HepG2 (cell line): ENCODE results near the gene ZBTB46. TPM values are rescaled to one million over a fixed set of nuclear protein-coding genes. Genes with fewer than 3 reads are reported as not detected.

Source experiments
- ELF1 ChIP-seq: sonication (generic); formaldehyde crosslinking; IDR thresholded peaks from 2 replicates; pipeline ENCODE4 v1.4.0; 2020; ENCODE audit warnings: missing genetic modification reagents
- FOXA1 ChIP-seq, 2 experiments: fragments of 450-650 bp in 1 of 2; sonication (generic) in 1 of 2; formaldehyde crosslinking in 1 of 2; IDR thresholded peaks; 2 replicates each; pipeline versions ENCODE4 v1.4.0 to v1.6.1; 2016 to 2020; ENCODE audit warnings: missing genetic modification reagents in 1 of 2
- FOXP1 ChIP-seq, 2 experiments: fragments of 450-650 bp in 1 of 2; IDR thresholded peaks; 2 replicates each; pipeline ENCODE4 v1.6.1; 2017 to 2018; ENCODE audit warnings: antibody characterized with exemption in 1 of 2
- GTF3A ChIP-seq: sonication (generic); formaldehyde crosslinking; conservative IDR thresholded peaks from 2 replicates; pipeline ENCODE4 v1.4.0; 2020; ENCODE audit warnings: mild to moderate bottlenecking, missing genetic modification reagents
- HIC2 ChIP-seq: sonication (generic); formaldehyde crosslinking; IDR thresholded peaks from 2 replicates; pipeline ENCODE4 v1.9.0; 2022; ENCODE audit warnings: low read depth, missing genetic modification reagents
- JUN ChIP-seq: sonication (generic); formaldehyde crosslinking; IDR thresholded peaks from 2 replicates; pipeline ENCODE4 v1.4.0; 2020; ENCODE audit warnings: mild to moderate bottlenecking, missing genetic modification reagents
- KDM2A ChIP-seq: sonication (generic); formaldehyde crosslinking; IDR thresholded peaks from 2 replicates; pipeline ENCODE4 v1.4.0; 2020; ENCODE audit warnings: low read depth, missing genetic modification reagents, borderline replicate concordance
- LCORL ChIP-seq, 2 experiments: fragments of 450-650 bp in 1 of 2; sonication (generic) in 1 of 2; formaldehyde crosslinking in 1 of 2; IDR thresholded peaks; 2 replicates each; pipeline versions ENCODE4 v1.5.0 to v1.6.1; 2017 to 2020; ENCODE audit warnings: antibody characterized with exemption in 1 of 2, missing genetic modification reagents in 1 of 2
- MAFK ChIP-seq, 2 experiments: IDR thresholded peaks in 1 of 2; conservative IDR thresholded peaks in 1 of 2; 2 replicates each; pipeline ENCODE4 v1.6.1; 2011; ENCODE audit warnings: improper control_type of control experiment in 2 of 2, low read length in 2 of 2
- MATR3 ChIP-seq: sonication (generic); formaldehyde crosslinking; IDR thresholded peaks from 2 replicates; pipeline ENCODE4 v1.4.0; 2020; ENCODE audit warnings: missing genetic modification reagents
- NCOA2 ChIP-seq: sonication (generic); formaldehyde crosslinking; IDR thresholded peaks from 2 replicates; pipeline ENCODE4 v1.8.0; 2022; ENCODE audit warnings: inconsistent platforms
- NR3C1 ChIP-seq: sonication (generic); formaldehyde crosslinking; IDR thresholded peaks from 2 replicates; pipeline ENCODE4 v1.4.0; 2020; ENCODE audit warnings: missing genetic modification reagents
- REST ChIP-seq, 2 experiments: IDR thresholded peaks; 2 replicates each; pipeline ENCODE4 v1.6.1; 2011 to 2012; ENCODE audit warnings: low read length in 2 of 2, borderline replicate concordance in 1 of 2, low read depth in 1 of 2, mild to moderate bottlenecking in 1 of 2, moderate library complexity in 1 of 2
- REXO4 ChIP-seq: sonication (generic); formaldehyde crosslinking; IDR thresholded peaks from 2 replicates; pipeline ENCODE4 v1.8.0; 2022; ENCODE audit warnings: missing genetic modification reagents, mild to moderate bottlenecking, borderline replicate concordance
- SIX4 ChIP-seq: sonication (generic); formaldehyde crosslinking; IDR thresholded peaks from 2 replicates; pipeline ENCODE4 v1.4.0; 2020; ENCODE audit warnings: missing genetic modification reagents
- SP140L ChIP-seq: sonication (generic); formaldehyde crosslinking; IDR thresholded peaks from 2 replicates; pipeline ENCODE4 v1.4.0; 2020; ENCODE audit warnings: missing genetic modification reagents, borderline replicate concordance
- SRSF4 ChIP-seq: fragments of 200-400 bp; formaldehyde crosslinking; IDR thresholded peaks from one replicate; pipeline ENCODE4 v1.6.1; 2018; ENCODE audit warnings: mild to moderate bottlenecking, low read depth, low read length, moderate library complexity; ENCODE audit not compliant: poor library complexity, severe bottlenecking
- STAT5B ChIP-seq: sonication (generic); formaldehyde crosslinking; IDR thresholded peaks from 2 replicates; pipeline ENCODE4 v1.4.0; 2020; ENCODE audit warnings: missing genetic modification reagents
- TIGD3 ChIP-seq: sonication (generic); formaldehyde crosslinking; IDR thresholded peaks from 2 replicates; pipeline ENCODE4 v1.5.1; 2020; ENCODE audit warnings: mild to moderate bottlenecking, missing genetic modification reagents, borderline replicate concordance
- ZBTB25 ChIP-seq: IDR thresholded peaks from 2 replicates; pipeline ENCODE4 v1.6.1; 2018; ENCODE audit warnings: missing genetic modification reagents
- ZBTB42 ChIP-seq: sonication (generic); formaldehyde crosslinking; IDR thresholded peaks from 2 replicates; pipeline ENCODE4 v1.5.0; 2020; ENCODE audit warnings: mild to moderate bottlenecking, missing genetic modification reagents
- ZFP41 ChIP-seq: sonication (generic); formaldehyde crosslinking; IDR thresholded peaks from 2 replicates; pipeline ENCODE4 v1.4.0; 2020; ENCODE audit warnings: mild to moderate bottlenecking, missing genetic modification reagents, borderline replicate concordance
- polyA plus RNA-seq, 8 experiments: library from polyadenylated mRNA; depleted of rRNA in 3 of 8; stranded (reverse) in 7 of 8; unstranded in 1 of 8; fragments of >200 nt; fragmentation: Illumina TruSeq in 4 of 8; extraction: Trizol in 4 of 8; gene quantifications; 2 replicates each; pipeline versions ENCODE4 v1.2.1 to v1.2.3, GENCODE V29; 2011 to 2016; ENCODE audit warnings: low read depth in 4 of 8, missing spikeins in 1 of 8, mixed read lengths in 1 of 8; ENCODE audit not compliant: insufficient read depth in 1 of 8
- total RNA-seq, 5 experiments: library from RNA; depleted of rRNA; stranded (reverse); fragments of >200 nt; fragmentation: Illumina TruSeq; extraction: Trizol; gene quantifications; 2 replicates each; pipeline ENCODE4 v1.2.3, GENCODE V29; 2016; ENCODE audit warnings: low read depth in 1 of 5

Gene ZBTB46
- total and polyA plus RNA-seq, 2 of the 13 experiments (the other 11 are each of a cell fraction or from before 2014, with no cell fraction given): 1.6 to 13.5 TPM

GRCh38 chr20:63833776-63834490, 2.9 kb upstream of the ZBTB46 start (continued):
- TF ChIP-seq TIGD3 (CRISPR knock-in tag): no peak
- TF ChIP-seq FOXP1 (IDR thresholded peaks at IDR 0.05): no peak
- TF ChIP-seq FOXP1 (CRISPR knock-in tag; IDR thresholded peaks at IDR 0.05): no peak
- TF ChIP-seq ZBTB25: no peak
- TF ChIP-seq HIC2 (CRISPR knock-in tag): no peak
- TF ChIP-seq NCOA2 (CRISPR knock-in tag): no peak
- TF ChIP-seq SRSF4: no peak
- no peak for TF ChIP-seq NR3C1 (CRISPR knock-in tag)
- 0 out of 2 replicates have a peak, but pooled peaks have one; percentile 40 for TF ChIP-seq REXO4 (CRISPR knock-in tag)
- TF ChIP-seq MATR3: no peak
- no peak for TF ChIP-seq SP140L (CRISPR knock-in tag)
- TF ChIP-seq KDM2A (CRISPR knock-in tag): peak; percentile 61
- no peak for TF ChIP-seq MAFK (conservative IDR thresholded peaks at IDR 0.05 in 1 of 2, IDR thresholded peaks at IDR 0.05 in 1 of 2; ENCODE audit: low read length in 2 of 2)
- no peak for TF ChIP-seq ZFP41 (CRISPR knock-in tag)
- no peak for TF ChIP-seq LCORL (IDR thresholded peaks at IDR 0.05)
- TF ChIP-seq LCORL (CRISPR knock-in tag; IDR thresholded peaks at IDR 0.05): no peak
- TF ChIP-seq STAT5B (CRISPR knock-in tag): no peak
- no peak for TF ChIP-seq FOXA1 (IDR thresholded peaks at IDR 0.05)
- TF ChIP-seq FOXA1 (CRISPR knock-in tag; IDR thresholded peaks at IDR 0.05): no peak
- no peak for TF ChIP-seq SIX4 (CRISPR knock-in tag)
- TF ChIP-seq JUN (CRISPR knock-in tag): peak; percentile 43; the same call in 1 of the 2 replicates
- no peak for TF ChIP-seq ZBTB42 (CRISPR knock-in tag)
- no peak for TF ChIP-seq REST (IDR thresholded peaks at IDR 0.05; ENCODE audit: borderline replicate concordance in 1 of 2, low read depth in 1 of 2, low read length in 2 of 2)
- no peak for TF ChIP-seq ELF1 (CRISPR knock-in tag)
- TF ChIP-seq GTF3A (CRISPR knock-in tag): peak; percentile 61; the same call in 1 of the 2 replicates
